HEK293 (cell line): ENCODE data around the gene DISP3.

Experiments
- CTCF ChIA-PET: fragments of 350-600 bp; formaldehyde crosslinking; extraction: SDS; loops from one replicate; lab custom pipeline; 2021; ENCODE audit warnings: antibody characterized with exemption; lab: Yijun Ruan, JAX
- POLR2A ChIA-PET: fragments of 300-600 bp; formaldehyde crosslinking; extraction: SDS; loops from one replicate; lab custom pipeline; 2020; ENCODE audit warnings: antibody characterized with exemption, inconsistent platforms; lab: Yijun Ruan, JAX
- H3K27ac ChIP-seq: fragments of 200-500 bp; sonication (Bioruptor generic); 2 replicates; pipeline ENCODE4 v1.5.1; 2014; ENCODE audit warnings: low read depth, low read length, control low read depth, inconsistent platforms; ENCODE audit errors: extremely low read depth
- H3K36me3 ChIP-seq, 2 experiments: fragments of 200-500 bp in 1 of 2; sonication (Bioruptor generic) in 1 of 2; 1 replicate in 1 of 2; 2 replicates in 1 of 2; pipeline ENCODE4 v1.5.1; 2014 to 2017; ENCODE audit warnings: inconsistent platforms in 2 of 2, low read length in 2 of 2; ENCODE audit not compliant: control insufficient read depth in 2 of 2, insufficient read depth in 1 of 2
- H3K4me1 ChIP-seq: fragments of 200-500 bp; sonication (Bioruptor generic); 2 replicates; pipeline ENCODE4 v1.5.1; 2014; ENCODE audit warnings: mild to moderate bottlenecking, low read length, inconsistent platforms; ENCODE audit not compliant: control insufficient read depth, insufficient read depth
- H3K4me3 ChIP-seq: 2 replicates; pipeline ENCODE4 v1.5.1; 2011; ENCODE audit warnings: low read depth, mild to moderate bottlenecking, control low read depth, low read length, moderate library complexity
- H3K9me3 ChIP-seq: fragments of 200-500 bp; sonication (Bioruptor generic); 2 replicates; pipeline ENCODE4 v1.5.1; 2014; ENCODE audit warnings: low read depth, low read length, inconsistent platforms; ENCODE audit not compliant: control insufficient read depth, insufficient read depth
- PRDM1 ChIP-seq: fragments of 450-650 bp; formaldehyde crosslinking; IDR thresholded peaks from 2 replicates; pipeline ENCODE4; 2016; ENCODE audit warnings: missing biosample characterization, missing genetic modification characterization
- TCF7L2 ChIP-seq: IDR thresholded peaks from 2 replicates; pipeline ENCODE4 v1.6.1; 2011; ENCODE audit warnings: low read depth, mild to moderate bottlenecking, inconsistent platforms, low read length, moderate library complexity, borderline replicate concordance
- ZNF157 ChIP-seq: fragments of 450-650 bp; formaldehyde crosslinking; IDR thresholded peaks from 2 replicates; pipeline ENCODE4 v1.5.1; 2016; ENCODE audit warnings: missing biosample characterization, missing genetic modification characterization
- ZNF174 ChIP-seq: fragments of 450-650 bp; formaldehyde crosslinking; IDR thresholded peaks from 2 replicates; pipeline ENCODE4 v1.5.0; 2017; ENCODE audit warnings: missing biosample characterization, mild to moderate bottlenecking, missing genetic modification characterization
- ZNF19 ChIP-seq: fragments of 450-650 bp; formaldehyde crosslinking; IDR thresholded peaks from 2 replicates; pipeline ENCODE4; 2016; ENCODE audit warnings: missing biosample characterization, missing genetic modification characterization, low read depth
- ZNF211 ChIP-seq: fragments of 450-650 bp; formaldehyde crosslinking; IDR thresholded peaks from 2 replicates; pipeline ENCODE4 v1.5.1; 2016; ENCODE audit warnings: low read depth, missing biosample characterization, missing genetic modification characterization
- ZNF223 ChIP-seq: fragments of 450-650 bp; formaldehyde crosslinking; IDR thresholded peaks from 2 replicates; pipeline ENCODE4 v1.5.1; 2016; ENCODE audit warnings: missing biosample characterization, missing genetic modification characterization
- ZNF248 ChIP-seq: fragments of 450-650 bp; formaldehyde crosslinking; IDR thresholded peaks from 2 replicates; pipeline ENCODE4 v1.5.1; 2017; ENCODE audit warnings: missing biosample characterization, missing genetic modification characterization
- ZNF324 ChIP-seq: fragments of 450-650 bp; formaldehyde crosslinking; IDR thresholded peaks from 2 replicates; pipeline ENCODE4 v1.5.1; 2016; ENCODE audit warnings: missing biosample characterization, missing genetic modification characterization
- ZNF37A ChIP-seq: fragments of 450-650 bp; IDR thresholded peaks from 2 replicates; pipeline ENCODE4 v1.5.1; 2018; ENCODE audit warnings: missing biosample characterization, missing genetic modification characterization
- ZNF529 ChIP-seq: fragments of 450-650 bp; formaldehyde crosslinking; IDR thresholded peaks from 2 replicates; pipeline ENCODE4 v1.5.1; 2017; ENCODE audit warnings: missing genetic modification characterization, missing biosample characterization; ENCODE audit not compliant: insufficient replicate concordance
- ZNF558 ChIP-seq: fragments of 450-650 bp; formaldehyde crosslinking; IDR thresholded peaks from 2 replicates; pipeline ENCODE4 v1.5.1; 2016; ENCODE audit warnings: missing biosample characterization, missing genetic modification characterization
- ZNF600 ChIP-seq: fragments of 450-650 bp; formaldehyde crosslinking; IDR thresholded peaks from 2 replicates; pipeline ENCODE4 v1.5.1; 2016; ENCODE audit warnings: missing biosample characterization, missing genetic modification characterization
- ZSCAN16 ChIP-seq: fragments of 450-650 bp; formaldehyde crosslinking; IDR thresholded peaks from 2 replicates; pipeline ENCODE4 v1.5.1; 2016; ENCODE audit warnings: missing biosample characterization, missing genetic modification characterization
- TF ChIP-seq, protein P1 (sequence below): fragments of 450-650 bp; formaldehyde crosslinking; IDR thresholded peaks from 2 replicates; pipeline ENCODE4 v1.5.1; 2016; ENCODE audit warnings: missing biosample characterization, missing genetic modification characterization
- TF ChIP-seq, protein P2 (sequence below): fragments of 450-650 bp; formaldehyde crosslinking; IDR thresholded peaks from 2 replicates; pipeline ENCODE4 v1.5.1; 2016; ENCODE audit warnings: missing biosample characterization, missing genetic modification characterization
- TF ChIP-seq, protein P3 (sequence below): IDR thresholded peaks from 2 replicates; pipeline ENCODE4 v1.6.1; 2011; ENCODE audit warnings: mild to moderate bottlenecking, low read depth, low read length, borderline replicate concordance
- TF ChIP-seq, protein P4 (sequence below): fragments of 450-650 bp; formaldehyde crosslinking; IDR thresholded peaks from 2 replicates; pipeline ENCODE4 v1.5.1; 2016; ENCODE audit warnings: missing biosample characterization, missing genetic modification characterization
- TF ChIP-seq, protein P5 (sequence below): fragments of 450-650 bp; formaldehyde crosslinking; IDR thresholded peaks from 2 replicates; pipeline ENCODE4 v1.5.1; 2016; ENCODE audit warnings: missing biosample characterization, missing genetic modification characterization
- TF ChIP-seq, protein P6 (sequence below): fragments of 450-650 bp; formaldehyde crosslinking; optimal IDR thresholded peaks from 2 replicates; pipeline ENCODE3; 2016; ENCODE audit warnings: missing biosample characterization, mild to moderate bottlenecking, missing genetic modification characterization
- TF ChIP-seq, protein P7 (sequence below): fragments of 450-650 bp; formaldehyde crosslinking; conservative IDR thresholded peaks from 2 replicates; pipeline ENCODE4 v1.5.1; 2016; ENCODE audit warnings: low read depth, missing biosample characterization, missing genetic modification characterization

DISP3 gene

DNA sequence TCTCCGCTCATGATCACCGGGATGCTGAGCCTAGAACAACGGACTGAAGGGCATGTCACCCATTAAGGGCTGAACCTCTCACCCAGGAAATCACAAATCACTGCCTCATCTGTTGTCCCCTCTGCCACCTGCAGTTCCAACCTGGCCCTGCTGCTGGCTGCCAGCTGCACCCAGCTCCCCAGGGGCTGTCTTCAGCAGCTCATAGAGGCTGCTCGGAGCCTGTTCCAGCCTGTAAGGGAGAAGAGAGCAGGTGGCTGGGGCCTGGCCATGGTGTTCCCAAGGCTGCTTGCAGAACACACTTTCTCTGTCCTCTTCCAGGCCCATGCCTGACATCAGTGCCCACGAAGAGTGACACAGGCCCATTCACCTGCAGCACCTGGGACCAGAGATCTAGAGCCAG lies 44.5 kb upstream of the DISP3 start (continued):
- TF ChIP-seq, protein P1, sequence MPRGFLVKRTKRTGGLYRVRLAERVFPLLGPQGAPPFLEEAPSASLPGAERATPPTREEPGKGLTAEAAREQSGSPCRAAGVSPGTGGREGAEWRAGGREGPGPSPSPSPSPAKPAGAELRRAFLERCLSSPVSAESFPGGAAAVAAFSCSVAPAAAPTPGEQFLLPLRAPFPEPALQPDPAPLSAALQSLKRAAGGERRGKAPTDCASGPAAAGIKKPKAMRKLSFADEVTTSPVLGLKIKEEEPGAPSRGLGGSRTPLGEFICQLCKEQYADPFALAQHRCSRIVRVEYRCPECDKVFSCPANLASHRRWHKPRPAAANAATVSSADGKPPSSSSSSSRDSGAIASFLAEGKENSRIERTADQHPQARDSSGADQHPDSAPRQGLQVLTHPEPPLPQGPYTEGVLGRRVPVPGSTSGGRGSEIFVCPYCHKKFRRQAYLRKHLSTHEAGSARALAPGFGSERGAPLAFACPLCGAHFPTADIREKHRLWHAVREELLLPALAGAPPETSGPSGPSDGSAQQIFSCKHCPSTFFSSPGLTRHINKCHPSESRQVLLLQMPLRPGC (tag by site-specific recombination) = no peak
- TF ChIP-seq, protein P2, sequence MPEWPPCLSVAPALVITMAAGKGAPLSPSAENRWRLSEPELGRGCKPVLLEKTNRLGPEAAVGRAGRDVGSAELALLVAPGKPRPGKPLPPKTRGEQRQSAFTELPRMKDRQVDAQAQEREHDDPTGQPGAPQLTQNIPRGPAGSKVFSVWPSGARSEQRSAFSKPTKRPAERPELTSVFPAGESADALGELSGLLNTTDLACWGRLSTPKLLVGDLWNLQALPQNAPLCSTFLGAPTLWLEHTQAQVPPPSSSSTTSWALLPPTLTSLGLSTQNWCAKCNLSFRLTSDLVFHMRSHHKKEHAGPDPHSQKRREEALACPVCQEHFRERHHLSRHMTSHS (tag by site-specific recombination) = no peak
- TF ChIP-seq ZNF174 (tag by site-specific recombination) (no peak), TCF7L2 (no peak), ZNF211 (tag by site-specific recombination) (no peak)
- TF ChIP-seq, protein P3, sequence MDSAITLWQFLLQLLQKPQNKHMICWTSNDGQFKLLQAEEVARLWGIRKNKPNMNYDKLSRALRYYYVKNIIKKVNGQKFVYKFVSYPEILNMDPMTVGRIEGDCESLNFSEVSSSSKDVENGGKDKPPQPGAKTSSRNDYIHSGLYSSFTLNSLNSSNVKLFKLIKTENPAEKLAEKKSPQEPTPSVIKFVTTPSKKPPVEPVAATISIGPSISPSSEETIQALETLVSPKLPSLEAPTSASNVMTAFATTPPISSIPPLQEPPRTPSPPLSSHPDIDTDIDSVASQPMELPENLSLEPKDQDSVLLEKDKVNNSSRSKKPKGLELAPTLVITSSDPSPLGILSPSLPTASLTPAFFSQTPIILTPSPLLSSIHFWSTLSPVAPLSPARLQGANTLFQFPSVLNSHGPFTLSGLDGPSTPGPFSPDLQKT = no peak

DNA sequence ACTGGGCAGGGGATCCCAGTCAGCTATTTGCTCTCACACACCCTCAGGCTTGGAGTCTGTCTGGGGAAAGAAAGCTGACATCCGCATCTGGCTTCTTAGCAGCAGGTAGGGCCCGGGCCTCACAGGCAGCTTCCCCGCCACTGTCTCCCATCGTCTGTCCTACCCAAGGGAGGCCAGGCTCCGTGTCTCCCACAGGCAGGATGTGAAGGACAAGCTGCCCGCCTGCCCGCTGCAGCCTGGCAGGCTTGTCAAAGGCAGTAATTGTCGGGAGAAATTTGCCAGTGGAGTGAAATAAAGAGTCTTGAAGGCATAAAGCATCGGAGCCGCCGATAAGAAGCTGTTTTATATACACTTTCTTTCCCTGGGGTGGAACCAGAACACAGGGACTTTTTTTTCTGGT lies 44.0 kb upstream of the DISP3 start:
- no peaks in the 10 kb centered on the region for H3K36me3 ChIP-seq
- no peak overlapping the region for H3K4me3 ChIP-seq
- H3K27ac ChIP-seq = no peak overlapping the region
- TF ChIP-seq ZNF19 (tag by site-specific recombination) (no peak), ZNF37A (no peak)
- CTCF ChIA-PET = no interaction called here
- POLR2A ChIA-PET = no interaction called here
- H3K9me3 ChIP-seq = no peaks in the 10 kb centered on the region
- no peaks in the 10 kb centered on the region for H3K4me1 ChIP-seq

DNA sequence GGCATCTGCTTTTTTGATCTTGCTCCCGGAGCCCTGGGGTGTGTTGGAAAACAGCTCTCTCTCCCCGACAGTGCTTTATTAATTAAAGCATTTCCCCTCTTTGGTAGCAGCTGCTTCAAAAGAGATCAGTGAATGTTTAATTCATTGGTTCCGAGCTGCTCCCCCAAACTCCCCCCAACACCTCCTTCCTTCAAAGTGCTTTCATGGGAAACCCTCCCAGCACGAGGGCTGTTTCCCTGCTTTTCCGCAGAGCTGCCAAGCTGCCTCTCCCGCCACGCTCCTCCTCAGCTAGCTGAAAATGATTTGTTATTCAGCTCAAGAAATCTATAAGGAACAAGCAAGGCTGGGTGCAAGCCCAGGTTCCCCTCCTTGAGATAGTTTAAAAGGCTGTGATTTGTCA lies 40.0 kb upstream of the DISP3 start:
- POLR2A ChIA-PET = no interaction called here
- Histone ChIP-seq H3K4me3 (no peak overlapping the region), H3K27ac (no peak overlapping the region), H3K9me3 (no peaks in the 10 kb centered on the region), H3K36me3 (no peaks in the 10 kb centered on the region), H3K4me1 (no peaks in the 10 kb centered on the region)
- CTCF ChIA-PET = interaction anchor here (0.7 kb wide), 1 partner anchor 133 kb away, joined by 3 read pairs; no protein-coding TSS in a partner anchor
- TF ChIP-seq ZNF157 (tag by site-specific recombination) = no peak
- no peak for TF ChIP-seq ZNF558
- no peak for TF ChIP-seq TCF7L2
- no peak for TF ChIP-seq ZNF223
- TF ChIP-seq ZNF600 (tag by site-specific recombination) = no peak
- no peak for TF ChIP-seq ZNF324
- TF ChIP-seq ZNF529 (tag by site-specific recombination) = no peak
- TF ChIP-seq ZSCAN16 (tag by site-specific recombination) = no peak
- TF ChIP-seq ZNF248 (tag by site-specific recombination) = no peak
- TF ChIP-seq PRDM1 (tag by site-specific recombination) = no peak
- TF ChIP-seq, protein P4, sequence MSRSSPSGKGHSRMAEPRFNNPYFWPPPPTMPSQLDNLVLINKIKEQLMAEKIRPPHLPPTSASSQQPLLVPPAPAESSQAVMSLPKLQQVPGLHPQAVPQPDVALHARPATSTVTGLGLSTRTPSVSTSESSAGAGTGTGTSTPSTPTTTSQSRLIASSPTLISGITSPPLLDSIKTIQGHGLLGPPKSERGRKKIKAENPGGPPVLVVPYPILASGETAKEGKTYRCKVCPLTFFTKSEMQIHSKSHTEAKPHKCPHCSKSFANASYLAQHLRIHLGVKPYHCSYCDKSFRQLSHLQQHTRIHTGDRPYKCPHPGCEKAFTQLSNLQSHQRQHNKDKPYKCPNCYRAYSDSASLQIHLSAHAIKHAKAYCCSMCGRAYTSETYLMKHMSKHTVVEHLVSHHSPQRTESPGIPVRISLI = no peak
- TF ChIP-seq, protein P5, sequence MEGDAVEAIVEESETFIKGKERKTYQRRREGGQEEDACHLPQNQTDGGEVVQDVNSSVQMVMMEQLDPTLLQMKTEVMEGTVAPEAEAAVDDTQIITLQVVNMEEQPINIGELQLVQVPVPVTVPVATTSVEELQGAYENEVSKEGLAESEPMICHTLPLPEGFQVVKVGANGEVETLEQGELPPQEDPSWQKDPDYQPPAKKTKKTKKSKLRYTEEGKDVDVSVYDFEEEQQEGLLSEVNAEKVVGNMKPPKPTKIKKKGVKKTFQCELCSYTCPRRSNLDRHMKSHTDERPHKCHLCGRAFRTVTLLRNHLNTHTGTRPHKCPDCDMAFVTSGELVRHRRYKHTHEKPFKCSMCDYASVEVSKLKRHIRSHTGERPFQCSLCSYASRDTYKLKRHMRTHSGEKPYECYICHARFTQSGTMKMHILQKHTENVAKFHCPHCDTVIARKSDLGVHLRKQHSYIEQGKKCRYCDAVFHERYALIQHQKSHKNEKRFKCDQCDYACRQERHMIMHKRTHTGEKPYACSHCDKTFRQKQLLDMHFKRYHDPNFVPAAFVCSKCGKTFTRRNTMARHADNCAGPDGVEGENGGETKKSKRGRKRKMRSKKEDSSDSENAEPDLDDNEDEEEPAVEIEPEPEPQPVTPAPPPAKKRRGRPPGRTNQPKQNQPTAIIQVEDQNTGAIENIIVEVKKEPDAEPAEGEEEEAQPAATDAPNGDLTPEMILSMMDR (tag by site-specific recombination) = no peak
- TF ChIP-seq, protein P6, sequence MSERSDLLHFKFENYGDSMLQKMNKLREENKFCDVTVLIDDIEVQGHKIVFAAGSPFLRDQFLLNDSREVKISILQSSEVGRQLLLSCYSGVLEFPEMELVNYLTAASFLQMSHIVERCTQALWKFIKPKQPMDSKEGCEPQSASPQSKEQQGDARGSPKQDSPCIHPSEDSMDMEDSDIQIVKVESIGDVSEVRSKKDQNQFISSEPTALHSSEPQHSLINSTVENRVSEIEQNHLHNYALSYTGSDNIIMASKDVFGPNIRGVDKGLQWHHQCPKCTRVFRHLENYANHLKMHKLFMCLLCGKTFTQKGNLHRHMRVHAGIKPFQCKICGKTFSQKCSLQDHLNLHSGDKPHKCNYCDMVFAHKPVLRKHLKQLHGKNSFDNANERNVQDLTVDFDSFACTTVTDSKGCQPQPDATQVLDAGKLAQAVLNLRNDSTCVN (tag by site-specific recombination) = no peak
- TF ChIP-seq, protein P7, sequence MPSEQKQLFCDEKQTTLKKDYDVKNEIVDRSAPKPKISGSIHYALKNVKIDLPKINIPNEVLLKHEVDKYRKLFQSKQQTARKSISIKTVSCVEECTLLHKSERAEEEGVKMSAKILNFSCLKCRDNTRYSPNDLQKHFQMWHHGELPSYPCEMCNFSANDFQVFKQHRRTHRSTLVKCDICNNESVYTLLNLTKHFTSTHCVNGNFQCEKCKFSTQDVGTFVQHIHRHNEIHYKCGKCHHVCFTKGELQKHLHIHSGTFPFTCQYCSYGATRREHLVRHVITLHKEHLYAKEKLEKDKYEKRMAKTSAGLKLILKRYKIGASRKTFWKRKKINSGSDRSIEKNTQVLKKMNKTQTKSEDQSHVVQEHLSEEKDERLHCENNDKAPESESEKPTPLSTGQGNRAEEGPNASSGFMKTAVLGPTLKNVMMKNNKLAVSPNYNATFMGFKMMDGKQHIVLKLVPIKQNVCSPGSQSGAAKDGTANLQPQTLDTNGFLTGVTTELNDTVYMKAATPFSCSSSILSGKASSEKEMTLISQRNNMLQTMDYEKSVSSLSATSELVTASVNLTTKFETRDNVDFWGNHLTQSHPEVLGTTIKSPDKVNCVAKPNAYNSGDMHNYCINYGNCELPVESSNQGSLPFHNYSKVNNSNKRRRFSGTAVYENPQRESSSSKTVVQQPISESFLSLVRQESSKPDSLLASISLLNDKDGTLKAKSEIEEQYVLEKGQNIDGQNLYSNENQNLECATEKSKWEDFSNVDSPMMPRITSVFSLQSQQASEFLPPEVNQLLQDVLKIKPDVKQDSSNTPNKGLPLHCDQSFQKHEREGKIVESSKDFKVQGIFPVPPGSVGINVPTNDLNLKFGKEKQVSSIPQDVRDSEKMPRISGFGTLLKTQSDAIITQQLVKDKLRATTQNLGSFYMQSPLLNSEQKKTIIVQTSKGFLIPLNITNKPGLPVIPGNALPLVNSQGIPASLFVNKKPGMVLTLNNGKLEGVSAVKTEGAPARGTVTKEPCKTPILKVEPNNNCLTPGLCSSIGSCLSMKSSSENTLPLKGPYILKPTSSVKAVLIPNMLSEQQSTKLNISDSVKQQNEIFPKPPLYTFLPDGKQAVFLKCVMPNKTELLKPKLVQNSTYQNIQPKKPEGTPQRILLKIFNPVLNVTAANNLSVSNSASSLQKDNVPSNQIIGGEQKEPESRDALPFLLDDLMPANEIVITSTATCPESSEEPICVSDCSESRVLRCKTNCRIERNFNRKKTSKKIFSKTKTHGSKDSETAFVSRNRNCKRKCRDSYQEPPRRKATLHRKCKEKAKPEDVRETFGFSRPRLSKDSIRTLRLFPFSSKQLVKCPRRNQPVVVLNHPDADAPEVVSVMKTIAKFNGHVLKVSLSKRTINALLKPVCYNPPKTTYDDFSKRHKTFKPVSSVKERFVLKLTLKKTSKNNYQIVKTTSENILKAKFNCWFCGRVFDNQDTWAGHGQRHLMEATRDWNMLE (tag by site-specific recombination) = no peak
